ENCODE measurements around the gene UBASH3B. TPM values are rescaled to one million over a fixed set of nuclear protein-coding genes. Genes with fewer than 3 reads are reported as not detected.
A peak's percentile ranks its signal among the peaks of the same experiment; 100 is the strongest.
"Not testable (repeated sequence)": the region's sequence is repeated elsewhere in the genome, so short reads cannot be mapped to it uniquely, and the experiment has no call there.

UBASH3B gene
- total RNA-seq, 1 donor from 2014 or later: 2.6 TPM

DNA sequence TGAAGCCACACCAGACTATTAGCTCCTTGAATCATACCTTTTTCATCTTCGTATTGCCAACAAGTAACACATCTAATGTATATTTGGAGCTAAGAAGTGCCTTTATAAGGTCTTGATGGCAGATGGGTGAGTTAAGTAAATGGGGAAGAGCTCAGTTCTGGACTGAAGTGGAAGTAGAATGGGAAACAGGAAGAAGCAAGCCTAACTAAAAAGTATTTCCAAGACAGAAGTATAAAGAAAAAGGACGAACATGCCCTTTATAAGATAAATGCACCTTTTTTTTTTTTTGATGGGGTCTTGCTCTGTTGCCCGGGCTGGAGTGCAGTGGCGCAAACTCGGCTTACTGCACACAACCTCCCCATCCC, 197.3 kb downstream of the UBASH3B start:
- no peak for DNase-seq
- peaks cover 46% of the 10 kb centered on the region for H3K27me3 ChIP-seq (ENCODE audit: low read depth)
- H3K27ac ChIP-seq (replicated peaks): no peak overlapping the region
- no peaks in the 10 kb centered on the region for H3K36me3 ChIP-seq
- H3K9me3 ChIP-seq (replicated peaks): no peaks in the 10 kb centered on the region
- intact Hi-C loops (cut with micrococcal nuclease): no loop called here
- H3K4me3 ChIP-seq: no peak overlapping the region
- no peaks in the 10 kb centered on the region for H3K4me1 ChIP-seq
- TF ChIP-seq, protein P1, sequence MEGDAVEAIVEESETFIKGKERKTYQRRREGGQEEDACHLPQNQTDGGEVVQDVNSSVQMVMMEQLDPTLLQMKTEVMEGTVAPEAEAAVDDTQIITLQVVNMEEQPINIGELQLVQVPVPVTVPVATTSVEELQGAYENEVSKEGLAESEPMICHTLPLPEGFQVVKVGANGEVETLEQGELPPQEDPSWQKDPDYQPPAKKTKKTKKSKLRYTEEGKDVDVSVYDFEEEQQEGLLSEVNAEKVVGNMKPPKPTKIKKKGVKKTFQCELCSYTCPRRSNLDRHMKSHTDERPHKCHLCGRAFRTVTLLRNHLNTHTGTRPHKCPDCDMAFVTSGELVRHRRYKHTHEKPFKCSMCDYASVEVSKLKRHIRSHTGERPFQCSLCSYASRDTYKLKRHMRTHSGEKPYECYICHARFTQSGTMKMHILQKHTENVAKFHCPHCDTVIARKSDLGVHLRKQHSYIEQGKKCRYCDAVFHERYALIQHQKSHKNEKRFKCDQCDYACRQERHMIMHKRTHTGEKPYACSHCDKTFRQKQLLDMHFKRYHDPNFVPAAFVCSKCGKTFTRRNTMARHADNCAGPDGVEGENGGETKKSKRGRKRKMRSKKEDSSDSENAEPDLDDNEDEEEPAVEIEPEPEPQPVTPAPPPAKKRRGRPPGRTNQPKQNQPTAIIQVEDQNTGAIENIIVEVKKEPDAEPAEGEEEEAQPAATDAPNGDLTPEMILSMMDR (IDR thresholded peaks at IDR 0.05; ENCODE audit: borderline replicate concordance): no peak

DNA sequence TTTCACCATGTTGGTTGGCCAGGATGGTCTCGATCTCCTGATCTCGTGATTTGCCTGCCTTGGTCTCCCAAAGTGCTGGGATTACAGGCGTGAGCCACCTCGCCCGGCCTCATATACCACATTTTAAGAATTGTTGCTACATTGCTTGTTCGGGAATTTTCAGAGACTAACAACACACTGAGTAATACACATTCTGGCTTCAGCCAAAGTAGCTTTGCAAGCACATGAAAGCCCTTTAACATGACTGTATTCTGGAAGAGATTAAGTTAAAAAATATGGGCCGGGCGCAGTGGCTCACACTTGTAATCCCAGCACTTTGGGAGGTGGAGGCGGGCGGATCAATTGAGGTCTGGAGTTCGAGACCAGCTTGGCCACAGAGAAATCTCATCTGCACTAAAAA, 197.7 kb downstream of the UBASH3B start:
- TF ChIP-seq, protein P1 (IDR thresholded peaks at IDR 0.05; ENCODE audit: borderline replicate concordance): no peak
- DNase-seq: no peak
- H3K4me1 ChIP-seq: no peaks in the 10 kb centered on the region
- peaks cover 51% of the 10 kb centered on the region for H3K27me3 ChIP-seq (ENCODE audit: low read depth)
- intact Hi-C loops (cut with micrococcal nuclease): no loop called here
- H3K36me3 ChIP-seq: no peaks in the 10 kb centered on the region
- H3K9me3 ChIP-seq (replicated peaks): no peaks in the 10 kb centered on the region
- no peak overlapping the region for H3K27ac ChIP-seq (replicated peaks)
- H3K4me3 ChIP-seq: no peak overlapping the region

DNA sequence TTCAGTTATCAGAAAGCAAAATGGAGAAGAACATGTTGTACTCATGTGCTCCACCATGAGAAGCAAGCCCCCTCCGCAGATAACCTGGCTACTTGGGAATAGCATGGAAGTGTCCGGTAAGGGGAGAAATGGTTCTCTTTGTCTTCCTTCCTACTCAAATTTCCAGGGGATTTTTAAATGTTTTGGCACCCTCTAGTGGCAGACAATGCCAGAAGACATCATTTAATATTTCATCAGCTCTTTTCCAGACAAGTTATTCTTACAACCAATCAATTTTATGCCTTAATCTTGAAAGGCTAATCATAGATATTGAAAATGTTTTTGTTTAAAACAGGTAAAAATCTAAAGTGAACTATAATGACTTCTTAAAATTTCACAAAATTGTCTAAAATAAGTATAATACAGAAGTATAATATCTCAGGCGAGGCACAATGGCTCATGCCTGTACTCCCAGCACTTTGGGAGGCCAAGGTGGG, 198.5 kb downstream of the UBASH3B start:
- intact Hi-C loops (cut with micrococcal nuclease): loop anchor here (2.0 kb wide), 1 partner anchor 57 kb away; no protein-coding TSS in a partner anchor
- no peak overlapping the region for H3K4me3 ChIP-seq
- H3K9me3 ChIP-seq (replicated peaks): no peaks in the 10 kb centered on the region
- TF ChIP-seq, protein P1 (IDR thresholded peaks at IDR 0.05; ENCODE audit: borderline replicate concordance): peak; percentile 78
- H3K27ac ChIP-seq (replicated peaks): no peak overlapping the region
- H3K4me1 ChIP-seq: no peaks in the 10 kb centered on the region
- no peaks in the 10 kb centered on the region for H3K36me3 ChIP-seq
- peaks cover 57% of the 10 kb centered on the region for H3K27me3 ChIP-seq (ENCODE audit: low read depth)
- DNase-seq: no peak

DNA sequence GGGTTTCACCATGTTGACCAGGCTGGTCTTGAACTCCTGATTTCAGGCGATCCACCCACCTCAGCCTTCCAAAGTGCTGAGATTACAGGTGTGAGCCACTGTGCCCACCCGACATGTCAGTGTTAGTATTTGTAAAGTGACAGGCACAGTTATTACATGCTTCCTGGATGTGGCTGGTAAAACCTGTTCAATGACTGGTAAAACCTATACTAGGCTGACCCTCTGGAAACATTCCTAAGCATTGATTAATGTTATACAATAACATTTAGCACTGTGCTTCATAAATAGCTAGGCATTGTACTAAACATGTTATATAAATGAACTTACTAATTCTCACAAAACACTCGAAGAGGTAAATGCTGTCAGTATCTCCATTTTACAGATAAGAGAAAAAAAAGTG, 206.1 kb downstream of the UBASH3B start:
- peaks cover 67% of the 10 kb centered on the region for H3K27me3 ChIP-seq (ENCODE audit: low read depth)

DNA sequence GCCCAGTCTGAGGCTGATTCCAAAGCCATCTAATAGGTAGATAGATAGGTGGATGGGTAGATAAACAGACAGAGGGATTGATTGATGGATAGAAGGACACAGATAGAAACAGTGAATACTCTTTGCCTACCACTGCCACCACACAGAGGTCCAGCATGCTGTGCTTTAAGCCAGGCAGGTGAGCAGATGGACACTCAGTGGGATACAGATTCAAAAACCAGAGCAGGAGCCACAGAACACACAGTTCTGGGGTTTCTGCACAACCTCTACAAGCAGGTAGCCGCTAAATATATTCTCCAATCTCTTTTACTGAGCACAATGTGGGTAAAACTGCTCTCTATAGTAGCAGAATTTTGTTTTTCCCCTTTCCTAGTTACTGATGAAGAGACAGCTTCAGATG, 206.6 kb downstream of the UBASH3B start:
- DNase-seq: no peak
- H3K27ac ChIP-seq (replicated peaks): no peak overlapping the region
- no peaks in the 10 kb centered on the region for H3K36me3 ChIP-seq
- no peaks in the 10 kb centered on the region for H3K4me1 ChIP-seq
- intact Hi-C loops (cut with micrococcal nuclease): loop anchor here (5.0 kb wide), 1 partner anchor 160 kb away; no protein-coding TSS in a partner anchor
- H3K4me3 ChIP-seq: no peak overlapping the region
- peaks cover 70% of the 10 kb centered on the region for H3K27me3 ChIP-seq (ENCODE audit: low read depth)
- TF ChIP-seq, protein P1 (IDR thresholded peaks at IDR 0.05; ENCODE audit: borderline replicate concordance): no peak
- no peaks in the 10 kb centered on the region for H3K9me3 ChIP-seq (replicated peaks)

More for the DNA sequence above, 206.1 kb downstream of the UBASH3B start:
- no peak overlapping the region for H3K27ac ChIP-seq (replicated peaks)
- TF ChIP-seq, protein P1 (IDR thresholded peaks at IDR 0.05; ENCODE audit: borderline replicate concordance): no peak
- H3K36me3 ChIP-seq: no peaks in the 10 kb centered on the region
- H3K9me3 ChIP-seq (replicated peaks): no peaks in the 10 kb centered on the region
- intact Hi-C loops (cut with micrococcal nuclease): loop anchor here (5.0 kb wide), 1 partner anchor 161 kb away; no protein-coding TSS in a partner anchor
- no peaks in the 10 kb centered on the region for H3K4me1 ChIP-seq
- no peak for DNase-seq
- H3K4me3 ChIP-seq: no peak overlapping the region

DNA sequence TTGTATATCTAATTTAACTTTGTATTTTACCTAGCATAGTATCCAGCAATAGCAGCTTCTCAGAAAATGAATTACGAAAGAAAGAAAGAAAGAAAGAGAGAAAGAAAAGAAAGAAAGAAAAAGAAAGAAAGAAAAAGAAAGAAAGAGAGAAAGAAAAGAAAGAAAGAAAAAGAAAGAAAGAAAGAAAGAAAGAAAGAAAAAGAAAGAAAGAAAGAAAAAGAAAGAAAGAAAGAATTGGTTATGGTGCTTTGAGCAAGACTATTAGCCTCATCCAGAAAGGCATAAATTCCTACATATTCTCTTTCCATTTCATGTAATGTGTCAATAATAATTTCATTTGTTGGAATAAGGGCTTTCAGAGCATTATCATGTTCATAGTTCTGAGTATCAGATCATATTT, 207.6 kb downstream of the UBASH3B start:
- not testable (repeated sequence) for DNase-seq; H3K9me3 ChIP-seq (replicated peaks); H3K4me3 ChIP-seq; H3K36me3 ChIP-seq; H3K27ac ChIP-seq (replicated peaks); H3K4me1 ChIP-seq
- intact Hi-C loops (cut with micrococcal nuclease): loop anchor here (5.0 kb wide), 1 partner anchor 159 kb away; no protein-coding TSS in a partner anchor
- H3K27me3 ChIP-seq (ENCODE audit: low read depth): peaks cover 75% of the 10 kb centered on the region

Measured in left ventricle myocardium inferior (tissue), 1 donor.